Naive thymus-derived CD8-positive, alpha-beta T cell (primary cell): Measurements from ENCODE around the gene RNF150. TPM values are rescaled to one million over a fixed set of nuclear protein-coding genes. Genes with fewer than 3 reads are reported as not detected.

Experiments used
- ATAC-seq, 2 donors: fragments of 150-1000 bp; cut with Tn5 transposase in 1 of 2; sonication (Bioruptor Pico), chemical (Tn5 transposase) in 1 of 2; 1 replicate in 1 of 2; 2 replicates in 1 of 2; pipeline ENCODE4 v1.10.0; 2021; ENCODE audit warnings: mild to moderate bottlenecking in 2 of 2, moderate library complexity in 2 of 2
- POLR2A ChIA-PET: fragments of 350-600 bp; sonication (Branson Sonifier 250); formaldehyde crosslinking; loops from one replicate; lab custom pipeline; 2021; ENCODE audit warnings: antibody characterized with exemption; lab: Charles Lee
- DNase-seq, 10 donors: peaks; one replicate each; pipeline versions ENCODE4 v3.0.0 to v3.0.0-alpha.2; 2020 to 2022
- H3K27ac Mint-ChIP-seq, 10 donors: one replicate each; pipeline ENCODE4 v1.8.0; 2020 to 2022; ENCODE audit warnings: mild to moderate bottlenecking in 10 of 10, mixed read lengths in 10 of 10, moderate library complexity in 4 of 10, inconsistent platforms in 1 of 10
- H3K27me3 Mint-ChIP-seq, 5 donors: one replicate each; pipeline ENCODE4 v1.8.0; 2021 to 2022; ENCODE audit warnings: mixed read lengths in 5 of 5
- H3K36me3 Mint-ChIP-seq, 3 donors: one replicate each; pipeline ENCODE4 v1.8.0; 2020 to 2022; ENCODE audit warnings: mixed read lengths in 3 of 3, mild to moderate bottlenecking in 2 of 3, inconsistent platforms in 1 of 3
- H3K4me1 Mint-ChIP-seq, 4 donors: one replicate each; pipeline ENCODE4 v1.8.0; 2021 to 2022; ENCODE audit warnings: mixed read lengths in 4 of 4
- H3K4me3 Mint-ChIP-seq, 10 donors: one replicate each; pipeline ENCODE4 v1.8.0; 2020 to 2022; ENCODE audit warnings: mild to moderate bottlenecking in 10 of 10, mixed read lengths in 10 of 10, moderate library complexity in 6 of 10, inconsistent platforms in 1 of 10
- H3K9me3 Mint-ChIP-seq, 9 donors: one replicate each; pipeline ENCODE4 v1.8.0; 2020 to 2022; ENCODE audit warnings: mixed read lengths in 9 of 9, mild to moderate bottlenecking in 3 of 9, inconsistent platforms in 1 of 9, moderate library complexity in 1 of 9
- polyA plus RNA-seq, 3 donors: library from polyadenylated mRNA; unstranded; fragments of 300-500 nt; fragmentation: Illumina TruSeq; gene quantifications; one replicate each; pipeline ENCODE4 v1.2.3, GENCODE V29; 2021
- total RNA-seq, 8 experiments: library from RNA in 2 of 8; stranded (reverse) in 2 of 8; gene quantifications; one replicate each; pipeline ENCODE4 v1.2.3 and lab custom pipeline; 2021 to 2026

RNF150 gene
- total and polyA plus RNA-seq, 5 experiments from 2014 or later = not detected

GRCh38 chr4:141090473-141090872 is 42.8 kb downstream of the RNF150 start:
- POLR2A ChIA-PET = no interaction called here
- Mint-ChIP-seq H3K27me3 (peaks cover 0 to 18% (median 0%) of the 10 kb centered on the region in 5 donors), H3K36me3 (peaks cover 0 to 8% (median 0%) of the 10 kb centered on the region in 3 donors), H3K4me3 (no peak overlapping the region), H3K27ac (no peak overlapping the region), H3K9me3 (peaks cover 2 to 22% (median 7%) of the 10 kb centered on the region in 9 donors), H3K4me1 (no peaks in the 10 kb centered on the region)
- no peak for ATAC-seq
- DNase-seq = no peak

GRCh38 chr4:141081921-141082395 is 51.3 kb downstream of the RNF150 start:
- H3K4me3 Mint-ChIP-seq = no peak overlapping the region
- no peaks in the 10 kb centered on the region for H3K4me1 Mint-ChIP-seq
- H3K36me3 Mint-ChIP-seq = no peaks in the 10 kb centered on the region
- no peak for ATAC-seq
- H3K27ac Mint-ChIP-seq = no peak overlapping the region
- POLR2A ChIA-PET = no interaction called here
- peaks cover 0 to 8% (median 0%) of the 10 kb centered on the region in 9 donors for H3K9me3 Mint-ChIP-seq
- H3K27me3 Mint-ChIP-seq = peaks cover 0 to 8% (median 0%) of the 10 kb centered on the region in 5 donors
- no peak for DNase-seq

- H3K36me3 Mint-ChIP-seq = no peaks in the 10 kb centered on the region
- DNase-seq = no peak
- H3K4me3 Mint-ChIP-seq = no peak overlapping the region
- H3K27ac Mint-ChIP-seq = peak overlapping the region in 1 of 10 donors; percentile 78
- H3K4me1 Mint-ChIP-seq = no peaks in the 10 kb centered on the region
- peaks cover 0 to 8% (median 0%) of the 10 kb centered on the region in 5 donors for H3K27me3 Mint-ChIP-seq
- H3K9me3 Mint-ChIP-seq = peaks cover 0 to 8% (median 0%) of the 10 kb centered on the region in 9 donors
- POLR2A ChIA-PET = no interaction called here
- no peak for ATAC-seq
Observed at GRCh38 chr4:141080668-141081067, 52.6 kb downstream of the RNF150 start.

GRCh38 chr4:141079393-141079930 is 53.8 kb downstream of the RNF150 start:
- Mint-ChIP-seq H3K27me3 (peaks cover 0 to 8% (median 0%) of the 10 kb centered on the region in 5 donors), H3K36me3 (no peaks in the 10 kb centered on the region), H3K27ac (no peak overlapping the region), H3K4me3 (no peak overlapping the region), H3K9me3 (peaks cover 0 to 2% (median 0%) of the 10 kb centered on the region in 9 donors), H3K4me1 (no peaks in the 10 kb centered on the region)
- no peak for ATAC-seq
- POLR2A ChIA-PET = no interaction called here
- no peak for DNase-seq

GRCh38 chr4:141078871-141079270 is 54.4 kb downstream of the RNF150 start:
- no peaks in the 10 kb centered on the region for H3K9me3 Mint-ChIP-seq
- no peak for ATAC-seq
- H3K27me3 Mint-ChIP-seq = peaks cover 0 to 8% (median 0%) of the 10 kb centered on the region in 5 donors
- no peak overlapping the region for H3K4me3 Mint-ChIP-seq
- POLR2A ChIA-PET = no interaction called here
- H3K27ac Mint-ChIP-seq = no peak overlapping the region
- no peaks in the 10 kb centered on the region for H3K36me3 Mint-ChIP-seq
- DNase-seq = no peak
- H3K4me1 Mint-ChIP-seq = no peaks in the 10 kb centered on the region

- Mint-ChIP-seq H3K27ac (no peak overlapping the region), H3K4me1 (no peaks in the 10 kb centered on the region), H3K4me3 (no peak overlapping the region), H3K36me3 (no peaks in the 10 kb centered on the region), H3K27me3 (peaks cover 0 to 3% (median 0%) of the 10 kb centered on the region in 5 donors), H3K9me3 (no peaks in the 10 kb centered on the region)
- ATAC-seq = no peak
- POLR2A ChIA-PET = no interaction called here
- DNase-seq = no peak
Observed at GRCh38 chr4:141077611-141078225, 55.6 kb downstream of the RNF150 start.

- Mint-ChIP-seq H3K4me1 (no peaks in the 10 kb centered on the region), H3K27ac (no peak overlapping the region), H3K36me3 (no peaks in the 10 kb centered on the region), H3K9me3 (peaks cover 0 to 1% (median 0%) of the 10 kb centered on the region in 9 donors), H3K27me3 (peaks cover 0 to 3% (median 0%) of the 10 kb centered on the region in 5 donors), H3K4me3 (no peak overlapping the region)
- DNase-seq (no peak), ATAC-seq (no peak)
- POLR2A ChIA-PET = no interaction called here
Observed at GRCh38 chr4:141075553-141075952, 57.7 kb downstream of the RNF150 start.

GRCh38 chr4:141074098-141074878 is 59.0 kb downstream of the RNF150 start:
- H3K27ac Mint-ChIP-seq = no peak overlapping the region
- no peak for ATAC-seq
- POLR2A ChIA-PET = no interaction called here

GRCh38 chr4:141066690-141067089 is 66.6 kb downstream of the RNF150 start:
- DNase-seq = no peak
- Mint-ChIP-seq H3K4me1 (no peaks in the 10 kb centered on the region), H3K27ac (no peak overlapping the region), H3K9me3 (no peaks in the 10 kb centered on the region), H3K27me3 (peaks cover 0 to 1% (median 0%) of the 10 kb centered on the region in 5 donors), H3K36me3 (no peaks in the 10 kb centered on the region), H3K4me3 (no peak overlapping the region)
- ATAC-seq = no peak
- POLR2A ChIA-PET = no interaction called here

More at GRCh38 chr4:141074098-141074878, 59.0 kb downstream of the RNF150 start:
- DNase-seq = no peak
- H3K9me3 Mint-ChIP-seq = peaks cover 0 to 1% (median 0%) of the 10 kb centered on the region in 9 donors
- no peaks in the 10 kb centered on the region for H3K36me3 Mint-ChIP-seq
- peaks cover 0 to 3% (median 0%) of the 10 kb centered on the region in 5 donors for H3K27me3 Mint-ChIP-seq
- H3K4me1 Mint-ChIP-seq = no peaks in the 10 kb centered on the region
- H3K4me3 Mint-ChIP-seq = no peak overlapping the region

GRCh38 chr4:141065872-141066271 is 67.4 kb downstream of the RNF150 start:
- Mint-ChIP-seq H3K27me3 (peaks cover 0 to 1% (median 0%) of the 10 kb centered on the region in 5 donors), H3K4me3 (no peak overlapping the region), H3K4me1 (no peaks in the 10 kb centered on the region), H3K27ac (no peak overlapping the region), H3K9me3 (no peaks in the 10 kb centered on the region), H3K36me3 (no peaks in the 10 kb centered on the region)
- ATAC-seq (no peak), DNase-seq (no peak)
- POLR2A ChIA-PET = no interaction called here

- H3K27me3 Mint-ChIP-seq = peaks cover 0 to 5% (median 1%) of the 10 kb centered on the region in 5 donors
- no peak for ATAC-seq
- H3K36me3 Mint-ChIP-seq = no peaks in the 10 kb centered on the region
- no peaks in the 10 kb centered on the region for H3K4me1 Mint-ChIP-seq
- H3K4me3 Mint-ChIP-seq = no peak overlapping the region
- no peak overlapping the region for H3K27ac Mint-ChIP-seq
- no peak for DNase-seq
- H3K9me3 Mint-ChIP-seq = no peaks in the 10 kb centered on the region
- POLR2A ChIA-PET = no interaction called here
Observed at GRCh38 chr4:141062651-141063050, 70.6 kb downstream of the RNF150 start.

GRCh38 chr4:141058591-141059512 is 74.4 kb downstream of the RNF150 start:
- H3K4me3 Mint-ChIP-seq = no peak overlapping the region
- no peaks in the 10 kb centered on the region for H3K4me1 Mint-ChIP-seq
- ATAC-seq (no peak), DNase-seq (no peak)
- H3K9me3 Mint-ChIP-seq = no peaks in the 10 kb centered on the region
- no peak overlapping the region for H3K27ac Mint-ChIP-seq
- POLR2A ChIA-PET = no interaction called here
- H3K27me3 Mint-ChIP-seq = peaks cover 0 to 5% (median 1%) of the 10 kb centered on the region in 5 donors
- no peaks in the 10 kb centered on the region for H3K36me3 Mint-ChIP-seq
